Type B pancreatic cell (in vitro differentiated cells): ENCODE results near the gene TMEM178B. TPM values are rescaled to one million over a fixed set of nuclear protein-coding genes. Genes with fewer than 3 reads are reported as not detected.

ENCODE experiments used
- DNase-seq: peaks from one replicate; pipeline ENCODE4 v3.0.0; 2021; ENCODE audit warnings: mixed read lengths; ENCODE audit not compliant: unreplicated experiment; ENCODE audit errors: extremely low spot score
- H3K27ac Mint-ChIP-seq: 2 replicates; pipeline ENCODE4 v1.8.0; 2021; ENCODE audit warnings: mild to moderate bottlenecking, mixed read lengths
- H3K27me3 Mint-ChIP-seq: 2 replicates; pipeline ENCODE4 v1.8.0; 2021; ENCODE audit warnings: mixed read lengths
- H3K36me3 Mint-ChIP-seq: 2 replicates; pipeline ENCODE4 v1.8.0; 2021; ENCODE audit warnings: mixed read lengths
- H3K4me1 Mint-ChIP-seq: one replicate; pipeline ENCODE4 v1.8.0; 2021; ENCODE audit warnings: mixed read lengths; ENCODE audit not compliant: unreplicated experiment
- H3K4me3 Mint-ChIP-seq: 2 replicates; pipeline ENCODE4 v1.8.0; 2021; ENCODE audit warnings: mild to moderate bottlenecking, mixed read lengths
- H3K9me3 Mint-ChIP-seq: 2 replicates; pipeline ENCODE4 v1.8.0; 2021; ENCODE audit warnings: mixed read lengths
- CTCF ChIP-seq: fragments of 200-600 bp; sonication (generic); conservative IDR thresholded peaks from 2 replicates; pipeline ENCODE4 v1.5.0; 2021; ENCODE audit warnings: antibody characterized with exemption, mild to moderate bottlenecking
- total RNA-seq: library from RNA; stranded (reverse); gene quantifications from 2 replicates; pipeline ENCODE4 v1.2.1, GENCODE V29; 2021; ENCODE audit warnings: low replicate concordance

Gene TMEM178B
- total RNA-seq, 1 donor from 2014 or later, result 8.7 TPM

GRCh38 chr7:141511676-141512396 lies 438.0 kb downstream of the TMEM178B start:
- peak overlapping the region; percentile 88 for H3K4me3 Mint-ChIP-seq
- DNase-seq, result peak; percentile 67
- H3K4me1 Mint-ChIP-seq, result no peaks in the 10 kb centered on the region
- peaks cover 62% of the 10 kb centered on the region for H3K27me3 Mint-ChIP-seq
- H3K27ac Mint-ChIP-seq, result no peak overlapping the region
- H3K36me3 Mint-ChIP-seq, result no peaks in the 10 kb centered on the region
- no peak for TF ChIP-seq CTCF
- peaks cover 4% of the 10 kb centered on the region for H3K9me3 Mint-ChIP-seq

GRCh38 chr7:141512597-141512996 lies 438.7 kb downstream of the TMEM178B start:
- Mint-ChIP-seq H3K36me3 (no peaks in the 10 kb centered on the region), H3K4me1 (no peaks in the 10 kb centered on the region), H3K9me3 (peaks cover 4% of the 10 kb centered on the region), H3K4me3 (peak overlapping the region; percentile 88), H3K27ac (no peak overlapping the region), H3K27me3 (peaks cover 62% of the 10 kb centered on the region)
- no peak for DNase-seq
- TF ChIP-seq CTCF, result no peak

- no peaks in the 10 kb centered on the region for H3K4me1 Mint-ChIP-seq
- H3K4me3 Mint-ChIP-seq, result no peak overlapping the region
- TF ChIP-seq CTCF, result no peak
- H3K27me3 Mint-ChIP-seq, result peaks cover 61% of the 10 kb centered on the region
- no peaks in the 10 kb centered on the region for H3K36me3 Mint-ChIP-seq
- peaks cover 4% of the 10 kb centered on the region for H3K9me3 Mint-ChIP-seq
- no peak for DNase-seq
- no peak overlapping the region for H3K27ac Mint-ChIP-seq
These were observed 439.9 kb downstream of the TMEM178B start for GRCh38 chr7:141513720-141514119.

DNA sequence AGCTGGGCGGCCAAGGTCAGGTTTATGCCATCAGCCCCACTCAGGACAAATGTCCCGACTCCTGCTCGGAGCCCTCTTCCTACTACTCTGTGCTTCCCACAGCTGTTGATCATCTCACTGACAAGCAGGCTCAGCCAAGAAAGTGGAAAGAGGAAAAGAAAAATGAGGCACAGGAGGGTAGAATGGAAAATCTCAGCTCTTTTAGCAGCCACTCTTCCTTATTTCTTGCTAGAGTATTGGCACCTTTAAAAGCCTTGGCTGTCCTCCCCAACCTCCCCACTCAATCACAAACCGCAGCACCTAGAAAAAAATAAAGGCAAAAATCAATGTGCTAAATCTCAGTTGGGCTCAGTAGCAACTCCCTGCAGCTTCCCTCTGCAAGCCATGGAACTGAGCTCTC lies 442.1 kb downstream of the TMEM178B start:
- Mint-ChIP-seq H3K36me3 (no peaks in the 10 kb centered on the region), H3K4me3 (no peak overlapping the region), H3K27ac (no peak overlapping the region), H3K27me3 (peaks cover 50% of the 10 kb centered on the region), H3K4me1 (no peaks in the 10 kb centered on the region), H3K9me3 (peaks cover 4% of the 10 kb centered on the region)
- no peak for DNase-seq
- no peak for TF ChIP-seq CTCF

DNA sequence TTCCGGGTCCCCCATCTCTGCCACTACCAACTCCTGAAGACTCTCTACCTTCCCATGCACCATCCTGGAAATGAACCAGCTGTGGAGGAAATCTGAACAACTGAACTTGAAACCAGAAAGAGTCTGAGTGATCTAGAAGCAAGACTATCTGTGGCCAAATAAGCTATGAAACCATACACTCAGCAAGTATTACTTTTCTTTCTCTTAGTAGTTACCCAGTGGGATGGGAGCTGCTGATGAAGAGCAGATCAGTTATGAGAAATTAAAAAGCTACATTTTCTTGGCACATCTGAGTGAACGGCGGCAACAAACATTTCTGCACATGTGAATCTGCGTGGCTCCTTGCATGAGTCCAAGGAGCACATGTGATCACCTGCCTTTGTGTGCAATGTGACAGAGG lies 445.8 kb downstream of the TMEM178B start:
- Mint-ChIP-seq H3K9me3 (peaks cover 4% of the 10 kb centered on the region), H3K27me3 (peaks cover 20% of the 10 kb centered on the region), H3K36me3 (no peaks in the 10 kb centered on the region), H3K4me1 (no peaks in the 10 kb centered on the region), H3K27ac (no peak overlapping the region), H3K4me3 (no peak overlapping the region)
- TF ChIP-seq CTCF, result no peak
- no peak for DNase-seq
